ENCODE results near the gene TBPL1.

The TBPL1 gene

GRCh38 chr6:134010974-134011373 lies 58.0 kb downstream of the TBPL1 start:
- DNase-seq = no peak

GRCh38 chr6:134014588-134015137 lies 61.6 kb downstream of the TBPL1 start:
- DNase-seq = no peak

- DNase-seq = no peak
Observed at GRCh38 chr6:134015719-134016557, 62.9 kb downstream of the TBPL1 start.

GRCh38 chr6:134016558-134016814 lies 63.5 kb downstream of the TBPL1 start:
- no peak for DNase-seq

GRCh38 chr6:134020071-134020470 lies 67.0 kb downstream of the TBPL1 start:
- no peak for DNase-seq

GRCh38 chr6:134020543-134020942 lies 67.5 kb downstream of the TBPL1 start:
- DNase-seq = no peak

GRCh38 chr6:134020968-134021367 lies 67.9 kb downstream of the TBPL1 start:
- no peak for DNase-seq

- no peak for DNase-seq
Observed at GRCh38 chr6:134021396-134022122, 68.5 kb downstream of the TBPL1 start.

GRCh38 chr6:134022650-134023049 lies 69.6 kb downstream of the TBPL1 start:
- DNase-seq = no peak

- no peak for DNase-seq
Observed at GRCh38 chr6:134026597-134026996, 73.6 kb downstream of the TBPL1 start.

GRCh38 chr6:134028438-134028837 lies 75.4 kb downstream of the TBPL1 start:
- DNase-seq = no peak

- no peak for DNase-seq
Observed at GRCh38 chr6:134029495-134030455, 76.8 kb downstream of the TBPL1 start.

- no peak for DNase-seq
Observed at GRCh38 chr6:134031696-134032255, 78.8 kb downstream of the TBPL1 start.

- no peak for DNase-seq
Observed at GRCh38 chr6:134034478-134034877, 81.5 kb downstream of the TBPL1 start.

GRCh38 chr6:134034961-134035822 lies 82.2 kb downstream of the TBPL1 start:
- no peak for DNase-seq

- DNase-seq = no peak
Observed at GRCh38 chr6:134035823-134036296, 82.8 kb downstream of the TBPL1 start.

- DNase-seq = no peak
Observed at GRCh38 chr6:134039116-134039515, 86.1 kb downstream of the TBPL1 start.

Data from CD4-positive, alpha-beta T cell treated with Interleukin-12 subunit alpha and Interleukin-12 subunit beta, for 1 hour (primary cell).